ENCODE results near the gene BID.

The BID gene

GRCh38 chr22:17739196-17739975 lies 34.9 kb downstream of the BID start:
- Histone ChIP-seq H3K36me3 (ENCODE audit: control insufficient read depth, insufficient read depth, low read length) (peaks cover 28% of the 10 kb centered on the region), H3K27me3 (replicated peaks; ENCODE audit: control insufficient read depth, insufficient read depth, low read length) (no peaks in the 10 kb centered on the region)
- no peak for TF ChIP-seq CTCF (IDR thresholded peaks at IDR 0.05; ENCODE audit: insufficient read depth, low read length, poor library complexity, severe bottlenecking)

GRCh38 chr22:17738386-17739128 lies 35.7 kb downstream of the BID start:
- Histone ChIP-seq H3K36me3 (ENCODE audit: control insufficient read depth, insufficient read depth, low read length) (peaks cover 28% of the 10 kb centered on the region), H3K27me3 (replicated peaks; ENCODE audit: control insufficient read depth, insufficient read depth, low read length) (no peaks in the 10 kb centered on the region), H3K4me3 (replicated peaks; ENCODE audit: low read depth, low read length) (no peak overlapping the region)
- DNase-seq (ENCODE audit: extremely low read depth, insufficient read length): no peak
- no peak for TF ChIP-seq CTCF (IDR thresholded peaks at IDR 0.05; ENCODE audit: insufficient read depth, low read length, poor library complexity, severe bottlenecking)

More at GRCh38 chr22:17739196-17739975, 34.9 kb downstream of the BID start:
- DNase-seq (ENCODE audit: extremely low read depth, insufficient read length): no peak
- no peak overlapping the region for H3K4me3 ChIP-seq (replicated peaks; ENCODE audit: low read depth, low read length)

GRCh38 chr22:17734187-17734586 lies 40.1 kb downstream of the BID start:
- DNase-seq (ENCODE audit: extremely low read depth, insufficient read length): no peak
- Histone ChIP-seq H3K27me3 (replicated peaks; ENCODE audit: control insufficient read depth, insufficient read depth, low read length) (no peaks in the 10 kb centered on the region), H3K36me3 (ENCODE audit: control insufficient read depth, insufficient read depth, low read length) (peaks cover 25% of the 10 kb centered on the region), H3K4me3 (replicated peaks; ENCODE audit: low read depth, low read length) (no peak overlapping the region)
- no peak for TF ChIP-seq CTCF (IDR thresholded peaks at IDR 0.05; ENCODE audit: insufficient read depth, low read length, poor library complexity, severe bottlenecking)

GRCh38 chr22:17733466-17733865 lies 40.8 kb downstream of the BID start:
- Histone ChIP-seq H3K36me3 (ENCODE audit: control insufficient read depth, insufficient read depth, low read length) (peaks cover 20% of the 10 kb centered on the region), H3K4me3 (replicated peaks; ENCODE audit: low read depth, low read length) (no peak overlapping the region), H3K27me3 (replicated peaks; ENCODE audit: control insufficient read depth, insufficient read depth, low read length) (no peaks in the 10 kb centered on the region)
- no peak for DNase-seq (ENCODE audit: extremely low read depth, insufficient read length)
- TF ChIP-seq CTCF (IDR thresholded peaks at IDR 0.05; ENCODE audit: insufficient read depth, low read length, poor library complexity, severe bottlenecking): no peak

GRCh38 chr22:17732251-17732854 lies 41.9 kb downstream of the BID start:
- no peak overlapping the region for H3K4me3 ChIP-seq (replicated peaks; ENCODE audit: low read depth, low read length)
- no peak for TF ChIP-seq CTCF (IDR thresholded peaks at IDR 0.05; ENCODE audit: insufficient read depth, low read length, poor library complexity, severe bottlenecking)
- no peak for DNase-seq (ENCODE audit: extremely low read depth, insufficient read length)
- no peaks in the 10 kb centered on the region for H3K27me3 ChIP-seq (replicated peaks; ENCODE audit: control insufficient read depth, insufficient read depth, low read length)
- peaks cover 12% of the 10 kb centered on the region for H3K36me3 ChIP-seq (ENCODE audit: control insufficient read depth, insufficient read depth, low read length)

All from GM06990 (cell line).